OCI-LY7 (cell line): ENCODE measurements around the gene PTCH2.

Source experiments
- CTCF ChIP-seq: fragments of 200-600 bp; sonication (generic); conservative IDR thresholded peaks from 2 replicates; pipeline ENCODE4 v1.5.1; 2014; ENCODE audit warnings: mild to moderate bottlenecking, antibody characterized with exemption, low read length, moderate library complexity, mixed read lengths
- EZH2phosphoT487 ChIP-seq: fragments of 200-600 bp; sonication (generic); IDR thresholded peaks from 2 replicates; pipeline ENCODE4 v1.6.1; 2018; ENCODE audit warnings: low read depth, borderline replicate concordance, mild to moderate bottlenecking, mixed run types, antibody characterized with exemption, low read length, moderate library complexity, mixed read lengths

GRCh38 chr1:44826375-44827196, 16.5 kb downstream of the PTCH2 start:
- TF ChIP-seq CTCF = no peak
- TF ChIP-seq EZH2phosphoT487 = no peak
